ENCODE data around the gene PIGT. TPM values are rescaled to one million over a fixed set of nuclear protein-coding genes. Genes with fewer than 3 reads are reported as not detected.

Gene PIGT
- total and polyA plus RNA-seq, 2 of the 13 experiments (the other 11 are each of a cell fraction or from before 2014, with no cell fraction given), result 65.9 to 74.1 TPM

DNA sequence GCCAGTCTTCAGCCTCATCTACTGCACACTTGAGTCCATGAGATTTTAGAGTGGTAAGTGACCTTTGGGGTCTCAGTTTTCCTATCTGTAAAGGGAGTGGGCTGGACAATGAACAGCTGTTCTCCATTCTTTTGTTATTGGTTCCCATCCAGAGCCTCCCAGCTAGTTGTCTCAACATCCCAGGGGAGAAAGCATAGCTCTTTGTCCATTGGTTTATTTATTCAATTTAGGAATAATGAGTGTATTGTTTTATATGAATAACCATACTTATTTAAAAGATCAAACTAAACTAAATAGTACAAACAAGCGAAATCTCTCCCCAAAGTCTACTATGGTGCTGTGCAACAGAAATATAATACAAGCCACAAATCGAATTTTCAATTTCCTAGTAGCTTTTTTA lies 13.7 kb downstream of the PIGT start (continued):
- TF ChIP-seq NCOR1 (IDR thresholded peaks at IDR 0.05; ENCODE audit: borderline replicate concordance, low read length) (no peak), PLRG1 (conservative IDR thresholded peaks at IDR 0.05) (no peak), ZNF713 (CRISPR knock-in tag; IDR thresholded peaks at IDR 0.05) (no peak)

DNA sequence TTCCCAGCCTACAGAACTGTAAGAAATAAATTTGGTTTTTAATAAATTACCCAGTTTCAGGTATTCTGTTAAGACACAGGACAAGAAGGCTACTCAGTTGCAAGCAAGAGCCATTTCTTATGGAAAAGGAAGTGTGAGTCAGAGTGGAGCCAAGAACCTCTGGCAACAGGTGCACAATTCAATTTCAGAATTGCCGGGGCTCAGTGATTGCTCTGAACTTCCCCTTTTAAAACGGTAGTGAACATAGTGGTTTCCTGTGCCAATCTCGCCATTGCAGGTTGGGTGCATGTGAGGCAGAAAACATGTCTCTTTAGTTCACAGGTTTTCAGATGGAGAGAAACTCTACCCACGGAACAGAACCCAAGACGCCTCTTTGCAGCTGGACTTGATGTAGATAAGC lies 16.4 kb downstream of the PIGT start:
- ChIA-PET POLR2A (interaction anchor here (1.4 to 2.1 kb wide), 2 partner anchors 17 to 70 kb away, joined by 3 to 4 read pairs; partner anchors contain the start of genes PIGT and SYS1), CTCF (ENCODE audit: low intra/inter-chr PET ratio, low total read pairs) (no interaction called here)
- 0 out of 2 replicates have a peak, but pooled peaks cover 6% of the 10 kb centered on the region for H3K4me1 ChIP-seq (ENCODE audit: insufficient read depth, low read length)
- H3K36me3 ChIP-seq (replicated peaks in 1 of 2; ENCODE audit: control insufficient read depth in 1 of 2, insufficient read depth in 2 of 2, low read length in 2 of 2), result peaks cover 0 to 13% of the 10 kb centered on the region in 2 experiments; a peak in 2 of 5 replicates
- no peaks in the 10 kb centered on the region for H4K20me1 ChIP-seq (ENCODE audit: insufficient read depth, low read length)
- H3K9ac ChIP-seq (ENCODE audit: insufficient read depth, low read depth, low read length), result no peak overlapping the region
- FAIRE-seq (no peak), DNase-seq (ENCODE audit: low spot score) (no peak), ATAC-seq (no peak)
- H3K9me3 ChIP-seq (ENCODE audit: low read length), result no peaks in the 10 kb centered on the region
- H3K79me2 ChIP-seq (ENCODE audit: insufficient read depth, low read length), result no peaks in the 10 kb centered on the region
- H3K27me3 ChIP-seq (ENCODE audit: control insufficient read depth in 1 of 2, insufficient read depth in 2 of 2, low read length in 2 of 2), result no peaks in the 10 kb centered on the region
- no peak overlapping the region for H3K4me3 ChIP-seq (replicated peaks in 1 of 3; ENCODE audit: insufficient read depth in 1 of 3, low read depth in 2 of 3, low read length in 3 of 3)
- no peak overlapping the region for H2AFZ ChIP-seq (ENCODE audit: low read length)
- no TSS peak for BruUV-seq (replicated peaks)
- 93% methylated on average over 5 of the region's 5 CpGs for WGBS (ENCODE audit: low lambda C conversion rate)
- intact Hi-C loops (cut with micrococcal nuclease; ENCODE audit: unreplicated experiment), result no loop called here
- in situ Hi-C loops (cut with HindIII; ENCODE audit: extremely low pct_ligation_motif_present, low pct_unique_long_range_greater_than_20kb), result no loop called here
- H3K27ac ChIP-seq (ENCODE audit: extremely low read length, insufficient read depth, low read length), result no peak overlapping the region
- H3K4me2 ChIP-seq (ENCODE audit: low read depth, low read length), result no peak overlapping the region
- no peak for TF ChIP-seq ZNF3 (CRISPR knock-in tag; IDR thresholded peaks at IDR 0.05)
- no peak for TF ChIP-seq GABPA (IDR thresholded peaks at IDR 0.05; ENCODE audit: low read depth, low read length)
- TF ChIP-seq GABPA (CRISPR knock-in tag; IDR thresholded peaks at IDR 0.05; ENCODE audit: low read depth), result no peak
- TF ChIP-seq ZNF34 (CRISPR knock-in tag; IDR thresholded peaks at IDR 0.05; ENCODE audit: borderline replicate concordance), result no peak
- no peak for TF ChIP-seq CREM (IDR thresholded peaks at IDR 0.05)
- TF ChIP-seq CREM (CRISPR knock-in tag; IDR thresholded peaks at IDR 0.05), result no peak
- TF ChIP-seq, protein P1, sequence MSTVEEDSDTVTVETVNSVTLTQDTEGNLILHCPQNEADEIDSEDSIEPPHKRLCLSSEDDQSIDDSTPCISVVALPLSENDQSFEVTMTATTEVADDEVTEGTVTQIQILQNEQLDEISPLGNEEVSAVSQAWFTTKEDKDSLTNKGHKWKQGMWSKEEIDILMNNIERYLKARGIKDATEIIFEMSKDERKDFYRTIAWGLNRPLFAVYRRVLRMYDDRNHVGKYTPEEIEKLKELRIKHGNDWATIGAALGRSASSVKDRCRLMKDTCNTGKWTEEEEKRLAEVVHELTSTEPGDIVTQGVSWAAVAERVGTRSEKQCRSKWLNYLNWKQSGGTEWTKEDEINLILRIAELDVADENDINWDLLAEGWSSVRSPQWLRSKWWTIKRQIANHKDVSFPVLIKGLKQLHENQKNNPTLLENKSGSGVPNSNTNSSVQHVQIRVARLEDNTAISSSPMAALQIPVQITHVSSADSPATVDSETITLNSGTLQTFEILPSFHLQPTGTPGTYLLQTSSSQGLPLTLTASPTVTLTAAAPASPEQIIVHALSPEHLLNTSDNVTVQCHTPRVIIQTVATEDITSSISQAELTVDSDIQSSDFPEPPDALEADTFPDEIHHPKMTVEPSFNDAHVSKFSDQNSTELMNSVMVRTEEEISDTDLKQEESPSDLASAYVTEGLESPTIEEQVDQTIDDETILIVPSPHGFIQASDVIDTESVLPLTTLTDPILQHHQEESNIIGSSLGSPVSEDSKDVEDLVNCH (CRISPR knock-in tag; IDR thresholded peaks at IDR 0.05), result no peak
- TF ChIP-seq HOXA5 (CRISPR knock-in tag; IDR thresholded peaks at IDR 0.05), result no peak
- TF ChIP-seq, protein P2, sequence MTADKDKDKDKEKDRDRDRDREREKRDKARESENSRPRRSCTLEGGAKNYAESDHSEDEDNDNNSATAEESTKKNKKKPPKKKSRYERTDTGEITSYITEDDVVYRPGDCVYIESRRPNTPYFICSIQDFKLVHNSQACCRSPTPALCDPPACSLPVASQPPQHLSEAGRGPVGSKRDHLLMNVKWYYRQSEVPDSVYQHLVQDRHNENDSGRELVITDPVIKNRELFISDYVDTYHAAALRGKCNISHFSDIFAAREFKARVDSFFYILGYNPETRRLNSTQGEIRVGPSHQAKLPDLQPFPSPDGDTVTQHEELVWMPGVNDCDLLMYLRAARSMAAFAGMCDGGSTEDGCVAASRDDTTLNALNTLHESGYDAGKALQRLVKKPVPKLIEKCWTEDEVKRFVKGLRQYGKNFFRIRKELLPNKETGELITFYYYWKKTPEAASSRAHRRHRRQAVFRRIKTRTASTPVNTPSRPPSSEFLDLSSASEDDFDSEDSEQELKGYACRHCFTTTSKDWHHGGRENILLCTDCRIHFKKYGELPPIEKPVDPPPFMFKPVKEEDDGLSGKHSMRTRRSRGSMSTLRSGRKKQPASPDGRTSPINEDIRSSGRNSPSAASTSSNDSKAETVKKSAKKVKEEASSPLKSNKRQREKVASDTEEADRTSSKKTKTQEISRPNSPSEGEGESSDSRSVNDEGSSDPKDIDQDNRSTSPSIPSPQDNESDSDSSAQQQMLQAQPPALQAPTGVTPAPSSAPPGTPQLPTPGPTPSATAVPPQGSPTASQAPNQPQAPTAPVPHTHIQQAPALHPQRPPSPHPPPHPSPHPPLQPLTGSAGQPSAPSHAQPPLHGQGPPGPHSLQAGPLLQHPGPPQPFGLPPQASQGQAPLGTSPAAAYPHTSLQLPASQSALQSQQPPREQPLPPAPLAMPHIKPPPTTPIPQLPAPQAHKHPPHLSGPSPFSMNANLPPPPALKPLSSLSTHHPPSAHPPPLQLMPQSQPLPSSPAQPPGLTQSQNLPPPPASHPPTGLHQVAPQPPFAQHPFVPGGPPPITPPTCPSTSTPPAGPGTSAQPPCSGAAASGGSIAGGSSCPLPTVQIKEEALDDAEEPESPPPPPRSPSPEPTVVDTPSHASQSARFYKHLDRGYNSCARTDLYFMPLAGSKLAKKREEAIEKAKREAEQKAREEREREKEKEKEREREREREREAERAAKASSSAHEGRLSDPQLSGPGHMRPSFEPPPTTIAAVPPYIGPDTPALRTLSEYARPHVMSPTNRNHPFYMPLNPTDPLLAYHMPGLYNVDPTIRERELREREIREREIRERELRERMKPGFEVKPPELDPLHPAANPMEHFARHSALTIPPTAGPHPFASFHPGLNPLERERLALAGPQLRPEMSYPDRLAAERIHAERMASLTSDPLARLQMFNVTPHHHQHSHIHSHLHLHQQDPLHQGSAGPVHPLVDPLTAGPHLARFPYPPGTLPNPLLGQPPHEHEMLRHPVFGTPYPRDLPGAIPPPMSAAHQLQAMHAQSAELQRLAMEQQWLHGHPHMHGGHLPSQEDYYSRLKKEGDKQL (CRISPR knock-in tag; IDR thresholded peaks at IDR 0.05; ENCODE audit: low read depth), result no peak

All from HepG2 (cell line).